Astrocyte (in vitro differentiated cells and primary cell): Measurements from ENCODE around the gene ARHGAP6. TPM values are rescaled to one million over a fixed set of nuclear protein-coding genes. Genes with fewer than 3 reads are reported as not detected.

Experiments
- DNase-seq: peaks from one replicate; pipeline ENCODE4 v3.0.0-alpha.2; 2010; ENCODE audit warnings: low read depth
- FAIRE-seq: peaks from 2 replicates; lab custom pipeline; 2011; peaks lifted over from hg19 to GRCh38; lab: Jason Lieb, UNC
- H2AFZ ChIP-seq: 2 replicates; pipeline ENCODE4 v1.6.0; 2012; ENCODE audit warnings: low read depth, low read length, inconsistent platforms
- H3K27ac ChIP-seq: 2 replicates; pipeline ENCODE4 v1.5.1; 2011; ENCODE audit warnings: low read depth, low read length, inconsistent platforms
- H3K27me3 ChIP-seq: 2 replicates; pipeline ENCODE4 v1.6.0; 2011; ENCODE audit warnings: low read length, inconsistent platforms; ENCODE audit not compliant: insufficient read depth
- H3K36me3 ChIP-seq: 2 replicates; pipeline ENCODE4 v1.5.1; 2011; ENCODE audit warnings: low read length, inconsistent platforms; ENCODE audit not compliant: insufficient read depth
- H3K4me1 ChIP-seq: 2 replicates; pipeline ENCODE4 v1.5.1; 2011; ENCODE audit warnings: low read length, inconsistent platforms; ENCODE audit not compliant: insufficient read depth
- H3K4me2 ChIP-seq: 2 replicates; pipeline ENCODE4 v1.6.0; 2012; ENCODE audit warnings: low read length, inconsistent platforms
- H3K4me3 ChIP-seq: 2 replicates; pipeline ENCODE4 v1.5.1; 2011; ENCODE audit warnings: low read depth, mild to moderate bottlenecking, low read length, inconsistent platforms; ENCODE audit not compliant: insufficient read depth
- H3K79me2 ChIP-seq: 2 replicates; pipeline ENCODE4 v1.6.0; 2012; ENCODE audit warnings: mild to moderate bottlenecking, low read length, inconsistent platforms; ENCODE audit not compliant: insufficient read depth
- H3K9ac ChIP-seq: 2 replicates; pipeline ENCODE4 v1.6.0; 2012; ENCODE audit warnings: mild to moderate bottlenecking, low read length, inconsistent platforms
- H3K9me3 ChIP-seq: 2 replicates; pipeline ENCODE4 v1.5.1; 2012; ENCODE audit warnings: low read depth, mild to moderate bottlenecking, low read length, inconsistent platforms; ENCODE audit not compliant: insufficient read depth
- H4K20me1 ChIP-seq: 2 replicates; pipeline ENCODE4 v1.6.0; 2012; ENCODE audit warnings: low read length, inconsistent platforms; ENCODE audit not compliant: insufficient read depth
- H3K27ac Mint-ChIP-seq: one replicate; pipeline ENCODE4 v1.8.0; 2021; ENCODE audit warnings: mild to moderate bottlenecking, mixed read lengths; ENCODE audit not compliant: unreplicated experiment
- H3K27me3 Mint-ChIP-seq: one replicate; pipeline ENCODE4 v1.8.0; 2021; ENCODE audit warnings: low read depth, mixed read lengths; ENCODE audit not compliant: unreplicated experiment
- H3K36me3 Mint-ChIP-seq: one replicate; pipeline ENCODE4 v1.8.0; 2021; ENCODE audit warnings: low read depth, mixed read lengths; ENCODE audit not compliant: unreplicated experiment
- H3K4me1 Mint-ChIP-seq: one replicate; pipeline ENCODE4 v1.8.0; 2021; ENCODE audit warnings: low read depth, mixed read lengths; ENCODE audit not compliant: unreplicated experiment
- H3K4me3 Mint-ChIP-seq: one replicate; pipeline ENCODE4 v1.8.0; 2021; ENCODE audit warnings: mild to moderate bottlenecking, moderate library complexity, mixed read lengths; ENCODE audit not compliant: unreplicated experiment
- H3K9me3 Mint-ChIP-seq: one replicate; pipeline ENCODE4 v1.8.0; 2021; ENCODE audit warnings: mild to moderate bottlenecking, mixed read lengths; ENCODE audit not compliant: unreplicated experiment
- EZH2 ChIP-seq: IDR thresholded peaks from 2 replicates; pipeline ENCODE4 v1.6.1; 2012; ENCODE audit warnings: mild to moderate bottlenecking, low read length, inconsistent platforms; ENCODE audit not compliant: insufficient read depth
- total RNA-seq: library from RNA; stranded (reverse); gene quantifications from 2 replicates; pipeline ENCODE4 v1.2.1, GENCODE V29; 2021
- TF ChIP-seq, protein P1 (sequence below): IDR thresholded peaks from 2 replicates; pipeline ENCODE4 v1.5.1; 2011; ENCODE audit warnings: low read depth, mild to moderate bottlenecking, inconsistent platforms, low read length, moderate library complexity; ENCODE audit not compliant: insufficient read depth

ARHGAP6 gene
- total RNA-seq, 1 donor from 2014 or later: 0.30 TPM

DNA sequence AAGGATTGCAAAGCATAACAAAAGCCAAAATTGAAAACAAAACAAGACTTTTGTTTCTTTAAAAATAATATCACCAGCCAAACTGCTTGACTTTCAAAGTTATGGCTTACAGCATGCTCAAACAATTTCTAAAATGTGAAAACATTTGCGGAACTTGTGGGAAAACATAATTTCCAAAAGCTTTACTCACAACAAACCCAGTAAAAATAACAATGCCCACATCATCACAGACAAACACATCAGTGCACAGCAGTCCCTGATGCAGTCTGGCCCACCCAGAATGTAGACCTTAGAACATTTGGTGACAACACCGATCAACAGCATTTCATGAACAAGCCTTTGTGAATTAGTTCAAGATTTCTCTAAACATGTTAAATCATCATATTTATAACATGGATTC lies 98.9 kb downstream of the ARHGAP6 start:
- Histone ChIP-seq H3K9ac (no peak overlapping the region), H3K79me2 (no peaks in the 10 kb centered on the region), H3K27me3 (no peaks in the 10 kb centered on the region), H3K4me3 (no peak overlapping the region), H3K4me2 (no peak overlapping the region), H3K9me3 (no peaks in the 10 kb centered on the region), H2AFZ (no peak overlapping the region), H4K20me1 (no peaks in the 10 kb centered on the region), H3K27ac (no peak overlapping the region), H3K4me1 (no peaks in the 10 kb centered on the region), H3K36me3 (no peaks in the 10 kb centered on the region)
- Mint-ChIP-seq H3K4me1 (no peaks in the 10 kb centered on the region), H3K9me3 (no peaks in the 10 kb centered on the region), H3K4me3 (no peak overlapping the region), H3K36me3 (no peaks in the 10 kb centered on the region), H3K27me3 (peaks cover 13% of the 10 kb centered on the region), H3K27ac (no peak overlapping the region)
- DNase-seq: no peak
- peak; percentile 50 for FAIRE-seq
- TF ChIP-seq, protein P1, sequence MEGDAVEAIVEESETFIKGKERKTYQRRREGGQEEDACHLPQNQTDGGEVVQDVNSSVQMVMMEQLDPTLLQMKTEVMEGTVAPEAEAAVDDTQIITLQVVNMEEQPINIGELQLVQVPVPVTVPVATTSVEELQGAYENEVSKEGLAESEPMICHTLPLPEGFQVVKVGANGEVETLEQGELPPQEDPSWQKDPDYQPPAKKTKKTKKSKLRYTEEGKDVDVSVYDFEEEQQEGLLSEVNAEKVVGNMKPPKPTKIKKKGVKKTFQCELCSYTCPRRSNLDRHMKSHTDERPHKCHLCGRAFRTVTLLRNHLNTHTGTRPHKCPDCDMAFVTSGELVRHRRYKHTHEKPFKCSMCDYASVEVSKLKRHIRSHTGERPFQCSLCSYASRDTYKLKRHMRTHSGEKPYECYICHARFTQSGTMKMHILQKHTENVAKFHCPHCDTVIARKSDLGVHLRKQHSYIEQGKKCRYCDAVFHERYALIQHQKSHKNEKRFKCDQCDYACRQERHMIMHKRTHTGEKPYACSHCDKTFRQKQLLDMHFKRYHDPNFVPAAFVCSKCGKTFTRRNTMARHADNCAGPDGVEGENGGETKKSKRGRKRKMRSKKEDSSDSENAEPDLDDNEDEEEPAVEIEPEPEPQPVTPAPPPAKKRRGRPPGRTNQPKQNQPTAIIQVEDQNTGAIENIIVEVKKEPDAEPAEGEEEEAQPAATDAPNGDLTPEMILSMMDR: no peak
- no peak for TF ChIP-seq EZH2

DNA sequence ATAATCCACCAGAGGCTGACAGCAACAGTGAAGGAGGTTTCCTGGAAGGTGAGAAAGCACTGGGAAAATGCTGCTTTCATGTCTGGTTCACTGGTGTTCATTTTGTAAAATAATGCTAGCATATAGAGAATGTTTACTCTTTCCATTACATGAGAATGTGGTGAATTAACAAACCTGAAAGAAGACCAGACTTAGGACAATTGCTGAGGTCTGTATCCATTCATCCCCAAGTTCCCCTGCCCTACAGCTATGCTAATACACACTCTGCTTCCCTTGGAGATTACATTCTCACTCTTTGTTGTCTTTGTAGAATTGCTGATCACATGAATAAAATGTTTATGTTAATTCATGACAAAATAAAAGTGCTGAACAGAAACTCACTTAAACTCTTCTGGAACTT lies 99.5 kb downstream of the ARHGAP6 start:
- Mint-ChIP-seq H3K4me1 (no peaks in the 10 kb centered on the region), H3K9me3 (no peaks in the 10 kb centered on the region), H3K27ac (no peak overlapping the region), H3K4me3 (no peak overlapping the region), H3K27me3 (peaks cover 13% of the 10 kb centered on the region), H3K36me3 (no peaks in the 10 kb centered on the region)
- Histone ChIP-seq H3K9ac (no peak overlapping the region), H3K4me3 (no peak overlapping the region), H3K9me3 (no peaks in the 10 kb centered on the region), H4K20me1 (no peaks in the 10 kb centered on the region), H3K27me3 (no peaks in the 10 kb centered on the region), H2AFZ (no peak overlapping the region), H3K36me3 (no peaks in the 10 kb centered on the region), H3K4me1 (no peaks in the 10 kb centered on the region), H3K4me2 (no peak overlapping the region), H3K27ac (no peak overlapping the region), H3K79me2 (no peaks in the 10 kb centered on the region)
- DNase-seq (no peak), FAIRE-seq (peak; percentile 80)
- TF ChIP-seq, protein P1: no peak
- TF ChIP-seq EZH2: no peak

DNA sequence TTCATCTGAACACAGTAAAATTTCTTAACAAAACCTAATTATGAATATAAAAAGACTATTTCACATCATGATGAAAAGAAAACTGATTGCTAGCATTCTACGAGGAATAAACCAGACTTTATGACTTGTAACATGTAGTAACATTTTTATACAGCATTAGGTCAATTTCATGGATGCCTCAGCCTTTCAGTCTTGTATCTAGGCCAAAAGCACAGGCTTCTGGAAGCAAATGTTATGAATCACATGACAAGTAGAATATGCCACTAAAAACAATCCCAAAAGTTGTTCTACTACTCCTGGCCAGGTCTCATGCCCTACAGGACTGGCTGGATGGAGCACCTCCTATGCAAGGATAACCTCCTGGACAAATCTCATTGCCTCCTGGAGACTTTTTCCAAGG lies 101.2 kb downstream of the ARHGAP6 start:
- H3K4me1 Mint-ChIP-seq: no peaks in the 10 kb centered on the region
- Histone ChIP-seq H3K9me3 (no peaks in the 10 kb centered on the region), H3K27me3 (no peaks in the 10 kb centered on the region), H3K27ac (no peak overlapping the region), H3K79me2 (no peaks in the 10 kb centered on the region), H3K4me3 (no peak overlapping the region), H2AFZ (no peak overlapping the region), H3K4me2 (no peak overlapping the region), H3K4me1 (no peaks in the 10 kb centered on the region), H3K36me3 (no peaks in the 10 kb centered on the region), H3K9ac (no peak overlapping the region), H4K20me1 (no peaks in the 10 kb centered on the region)
- H3K27me3 Mint-ChIP-seq: peaks cover 13% of the 10 kb centered on the region
- no peaks in the 10 kb centered on the region for H3K36me3 Mint-ChIP-seq
- H3K27ac Mint-ChIP-seq: no peak overlapping the region
- TF ChIP-seq EZH2: no peak
- TF ChIP-seq, protein P1: no peak
- no peak for DNase-seq
- no peak overlapping the region for H3K4me3 Mint-ChIP-seq
- FAIRE-seq: peak; percentile 87
- H3K9me3 Mint-ChIP-seq: no peaks in the 10 kb centered on the region
